Measurements from ENCODE around the gene BCL2L11.

DNA sequence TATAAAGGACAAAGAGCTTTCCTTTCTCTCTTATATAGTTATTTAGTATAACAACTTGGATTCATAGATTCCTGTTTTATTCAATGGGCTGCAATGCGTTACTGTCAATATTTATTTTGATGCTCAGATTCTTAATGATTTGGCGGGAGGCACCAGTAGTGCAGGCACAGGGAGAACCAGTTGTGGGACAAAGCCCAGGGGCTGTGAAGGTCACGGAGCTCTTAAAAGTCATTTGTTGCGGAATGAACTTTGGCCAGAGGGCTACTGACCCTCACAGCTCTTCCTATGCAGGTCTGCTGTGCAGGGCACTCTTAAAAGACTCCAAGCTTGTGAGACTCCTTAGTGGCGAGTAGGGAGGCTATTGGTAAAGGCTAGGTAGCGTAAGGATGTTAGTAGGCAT lies 34.0 kb downstream of the BCL2L11 start:
- no peak for TF ChIP-seq EZH2 (IDR thresholded peaks at IDR 0.05; ENCODE audit: borderline replicate concordance)
- TF ChIP-seq, protein P1, sequence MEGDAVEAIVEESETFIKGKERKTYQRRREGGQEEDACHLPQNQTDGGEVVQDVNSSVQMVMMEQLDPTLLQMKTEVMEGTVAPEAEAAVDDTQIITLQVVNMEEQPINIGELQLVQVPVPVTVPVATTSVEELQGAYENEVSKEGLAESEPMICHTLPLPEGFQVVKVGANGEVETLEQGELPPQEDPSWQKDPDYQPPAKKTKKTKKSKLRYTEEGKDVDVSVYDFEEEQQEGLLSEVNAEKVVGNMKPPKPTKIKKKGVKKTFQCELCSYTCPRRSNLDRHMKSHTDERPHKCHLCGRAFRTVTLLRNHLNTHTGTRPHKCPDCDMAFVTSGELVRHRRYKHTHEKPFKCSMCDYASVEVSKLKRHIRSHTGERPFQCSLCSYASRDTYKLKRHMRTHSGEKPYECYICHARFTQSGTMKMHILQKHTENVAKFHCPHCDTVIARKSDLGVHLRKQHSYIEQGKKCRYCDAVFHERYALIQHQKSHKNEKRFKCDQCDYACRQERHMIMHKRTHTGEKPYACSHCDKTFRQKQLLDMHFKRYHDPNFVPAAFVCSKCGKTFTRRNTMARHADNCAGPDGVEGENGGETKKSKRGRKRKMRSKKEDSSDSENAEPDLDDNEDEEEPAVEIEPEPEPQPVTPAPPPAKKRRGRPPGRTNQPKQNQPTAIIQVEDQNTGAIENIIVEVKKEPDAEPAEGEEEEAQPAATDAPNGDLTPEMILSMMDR (IDR thresholded peaks at IDR 0.05; ENCODE audit: poor library complexity) = no peak

Measured in hepatocyte (in vitro differentiated cells).